Measurements from ENCODE around the gene CIRBP. TPM values are rescaled to one million over a fixed set of nuclear protein-coding genes. Genes with fewer than 3 reads are reported as not detected.
A peak's percentile ranks its signal among the peaks of the same experiment; 100 is the strongest.

The CIRBP gene
- total and polyA plus RNA-seq, 4 donors = 41.1 to 135 (median 96.9) TPM

- peak; percentile 50 for DNase-seq (ENCODE audit: low spot score)
- H3K27me3 ChIP-seq (ENCODE audit: control insufficient read depth in 4 of 4, insufficient read depth in 4 of 4, low read length in 3 of 4) = no peaks in the 10 kb centered on the region
- H3K9ac ChIP-seq (ENCODE audit: low read depth in 1 of 2, low read length in 2 of 2) = no peak overlapping the region
- H3K4me1 ChIP-seq (ENCODE audit: control insufficient read depth in 4 of 4, insufficient read depth in 4 of 4, low read length in 3 of 4) = peaks cover 32 to 66% (median 52%) of the 10 kb centered on the region in 4 donors
- no peaks in the 10 kb centered on the region for H3K9me3 ChIP-seq (ENCODE audit: control insufficient read depth in 4 of 4, low read length in 3 of 4)
- 78% methylated on average over 26 of the region's 26 CpGs for WGBS
- TF ChIP-seq JUND (IDR thresholded peaks at IDR 0.05) = peak; percentile 62
- TF ChIP-seq, protein P1, sequence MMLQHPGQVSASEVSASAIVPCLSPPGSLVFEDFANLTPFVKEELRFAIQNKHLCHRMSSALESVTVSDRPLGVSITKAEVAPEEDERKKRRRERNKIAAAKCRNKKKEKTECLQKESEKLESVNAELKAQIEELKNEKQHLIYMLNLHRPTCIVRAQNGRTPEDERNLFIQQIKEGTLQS (IDR thresholded peaks at IDR 0.05) = no peak
- H3K27ac ChIP-seq (ENCODE audit: low read depth in 1 of 2, low read length in 2 of 2) = peak overlapping the region; percentile 30 to 67
- no peak overlapping the region for H3K4me3 ChIP-seq (ENCODE audit: low read depth in 1 of 3, low read length in 3 of 3)
- H3K36me3 ChIP-seq (ENCODE audit: control insufficient read depth in 4 of 4, insufficient read depth in 3 of 4, low read depth in 1 of 4, low read length in 3 of 4) = no peaks in the 10 kb centered on the region
Measured at GRCh38 chr19:1264801-1265614, 4.1 kb upstream of the CIRBP start.

DNA sequence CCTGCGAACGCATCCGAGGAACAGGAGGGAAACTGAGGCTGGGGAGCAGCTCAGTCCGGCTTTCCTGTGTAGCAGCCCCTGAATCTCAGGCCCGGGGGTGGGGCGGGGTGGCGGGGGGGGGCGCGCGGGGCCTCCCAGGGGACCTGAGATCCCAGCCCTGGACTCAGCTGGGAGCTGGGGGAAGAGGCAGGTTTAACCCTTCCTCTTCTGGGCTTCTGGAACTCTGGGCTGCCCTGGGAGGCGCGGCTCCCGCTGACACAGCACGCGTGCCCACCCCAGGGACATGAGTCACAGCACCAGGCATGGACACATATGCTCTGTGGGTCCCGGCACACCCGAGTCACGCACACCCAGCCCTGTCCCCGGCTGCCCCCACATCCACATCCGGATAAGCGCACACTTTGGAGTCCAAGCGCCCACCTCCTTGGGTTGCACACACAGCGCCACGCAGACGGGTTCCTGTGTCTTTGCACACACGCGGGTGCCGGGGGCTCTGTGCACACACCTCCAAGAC, 3.5 kb upstream of the CIRBP start:
- no peak for TF ChIP-seq RAD21 (IDR thresholded peaks at IDR 0.05)
- Histone ChIP-seq H3K36me3 (ENCODE audit: control insufficient read depth in 4 of 4, insufficient read depth in 3 of 4, low read depth in 1 of 4, low read length in 3 of 4) (no peaks in the 10 kb centered on the region), H3K9ac (ENCODE audit: low read depth in 1 of 2, low read length in 2 of 2) (no peak overlapping the region), H3K9me3 (ENCODE audit: control insufficient read depth in 4 of 4, low read length in 3 of 4) (no peaks in the 10 kb centered on the region), H3K4me3 (ENCODE audit: low read depth in 1 of 3, low read length in 3 of 3) (no peak overlapping the region), H3K4me1 (ENCODE audit: control insufficient read depth in 4 of 4, insufficient read depth in 4 of 4, low read length in 3 of 4) (peaks cover 36 to 66% (median 50%) of the 10 kb centered on the region in 4 donors), H3K27me3 (ENCODE audit: control insufficient read depth in 4 of 4, insufficient read depth in 4 of 4, low read length in 3 of 4) (no peaks in the 10 kb centered on the region), H3K27ac (ENCODE audit: low read depth in 1 of 2, low read length in 2 of 2) (peak overlapping the region; percentile 73 to 80)
- DNase-seq (ENCODE audit: low spot score) = peak; percentile 52
- 51% methylated on average over 28 of the region's 28 CpGs for WGBS

- DNase-seq (ENCODE audit: low spot score) = peak; percentile 93
- peak overlapping the region in 1 of 2 donors; percentile 21 for H3K9ac ChIP-seq (ENCODE audit: low read depth in 1 of 2, low read length in 2 of 2)
- H3K9me3 ChIP-seq (ENCODE audit: control insufficient read depth in 4 of 4, low read length in 3 of 4) = no peaks in the 10 kb centered on the region
- TF ChIP-seq FOXA1 (IDR thresholded peaks at IDR 0.05) (no peak), SP1 (IDR thresholded peaks at IDR 0.05) (peak; percentile 37), RXRA (IDR thresholded peaks at IDR 0.05) (peak in 1 of 2 donors; percentile 18)
- TF ChIP-seq, protein P2, sequence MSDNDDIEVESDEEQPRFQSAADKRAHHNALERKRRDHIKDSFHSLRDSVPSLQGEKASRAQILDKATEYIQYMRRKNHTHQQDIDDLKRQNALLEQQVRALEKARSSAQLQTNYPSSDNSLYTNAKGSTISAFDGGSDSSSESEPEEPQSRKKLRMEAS (IDR thresholded peaks at IDR 0.05) = no peak
- H3K4me3 ChIP-seq (ENCODE audit: low read depth in 1 of 3, low read length in 3 of 3) = peak overlapping the region in 1 of 3 donors; percentile 55
- WGBS = 5% methylated on average over 84 of the region's 84 CpGs
- peaks cover 40 to 69% (median 54%) of the 10 kb centered on the region in 4 donors for H3K4me1 ChIP-seq (ENCODE audit: control insufficient read depth in 4 of 4, insufficient read depth in 4 of 4, low read length in 3 of 4)
- peak overlapping the region; percentile 73 to 80 for H3K27ac ChIP-seq (ENCODE audit: low read depth in 1 of 2, low read length in 2 of 2)
- peaks cover 0 to 3% (median 2%) of the 10 kb centered on the region in 4 donors for H3K36me3 ChIP-seq (ENCODE audit: control insufficient read depth in 4 of 4, insufficient read depth in 3 of 4, low read depth in 1 of 4, low read length in 3 of 4)
- H3K27me3 ChIP-seq (ENCODE audit: control insufficient read depth in 4 of 4, insufficient read depth in 4 of 4, low read length in 3 of 4) = no peaks in the 10 kb centered on the region
Measured at GRCh38 chr19:1266129-1266915, 2.8 kb upstream of the CIRBP start.

GRCh38 chr19:1266916-1267476, 2.1 kb upstream of the CIRBP start:
- H3K9ac ChIP-seq (ENCODE audit: low read depth in 1 of 2, low read length in 2 of 2) = peak overlapping the region in 1 of 2 donors; percentile 21
- WGBS = 1% methylated on average over 59 of the region's 59 CpGs
- DNase-seq (ENCODE audit: low spot score) = peak; percentile 93
- no peaks in the 10 kb centered on the region for H3K27me3 ChIP-seq (ENCODE audit: control insufficient read depth in 4 of 4, insufficient read depth in 4 of 4, low read length in 3 of 4)
- H3K9me3 ChIP-seq (ENCODE audit: control insufficient read depth in 4 of 4, low read length in 3 of 4) = no peaks in the 10 kb centered on the region
- H3K27ac ChIP-seq (ENCODE audit: low read depth in 1 of 2, low read length in 2 of 2) = peak overlapping the region; percentile 73 to 80
- H3K4me3 ChIP-seq (ENCODE audit: low read depth in 1 of 3, low read length in 3 of 3) = peak overlapping the region in 1 of 3 donors; percentile 55
- peaks cover 2 to 8% (median 5%) of the 10 kb centered on the region in 4 donors for H3K36me3 ChIP-seq (ENCODE audit: control insufficient read depth in 4 of 4, insufficient read depth in 3 of 4, low read depth in 1 of 4, low read length in 3 of 4)
- peaks cover 39 to 69% (median 56%) of the 10 kb centered on the region in 4 donors for H3K4me1 ChIP-seq (ENCODE audit: control insufficient read depth in 4 of 4, insufficient read depth in 4 of 4, low read length in 3 of 4)
- peak; percentile 66 to 79 for TF ChIP-seq RAD21 (IDR thresholded peaks at IDR 0.05)
- TF ChIP-seq, protein P1 (IDR thresholded peaks at IDR 0.05) = no peak
- TF ChIP-seq, protein P3, sequence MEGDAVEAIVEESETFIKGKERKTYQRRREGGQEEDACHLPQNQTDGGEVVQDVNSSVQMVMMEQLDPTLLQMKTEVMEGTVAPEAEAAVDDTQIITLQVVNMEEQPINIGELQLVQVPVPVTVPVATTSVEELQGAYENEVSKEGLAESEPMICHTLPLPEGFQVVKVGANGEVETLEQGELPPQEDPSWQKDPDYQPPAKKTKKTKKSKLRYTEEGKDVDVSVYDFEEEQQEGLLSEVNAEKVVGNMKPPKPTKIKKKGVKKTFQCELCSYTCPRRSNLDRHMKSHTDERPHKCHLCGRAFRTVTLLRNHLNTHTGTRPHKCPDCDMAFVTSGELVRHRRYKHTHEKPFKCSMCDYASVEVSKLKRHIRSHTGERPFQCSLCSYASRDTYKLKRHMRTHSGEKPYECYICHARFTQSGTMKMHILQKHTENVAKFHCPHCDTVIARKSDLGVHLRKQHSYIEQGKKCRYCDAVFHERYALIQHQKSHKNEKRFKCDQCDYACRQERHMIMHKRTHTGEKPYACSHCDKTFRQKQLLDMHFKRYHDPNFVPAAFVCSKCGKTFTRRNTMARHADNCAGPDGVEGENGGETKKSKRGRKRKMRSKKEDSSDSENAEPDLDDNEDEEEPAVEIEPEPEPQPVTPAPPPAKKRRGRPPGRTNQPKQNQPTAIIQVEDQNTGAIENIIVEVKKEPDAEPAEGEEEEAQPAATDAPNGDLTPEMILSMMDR (IDR thresholded peaks at IDR 0.05; ENCODE audit: low read depth, low read length, missing input control) = peak; percentile 92

All from liver (tissue), 9 donors.